Uterus (tissue), 4 donors: ENCODE data around the gene MED26. TPM values are rescaled to one million over a fixed set of nuclear protein-coding genes. Genes with fewer than 3 reads are reported as not detected.

Experiments used
- DNase-seq, 2 donors: peaks; one replicate each; pipeline ENCODE4 v3.0.0-alpha.2; 2019 to 2020
- H3K27ac ChIP-seq, 2 donors: fragments of 200-600 bp; sonication (generic); 1 replicate in 1 of 2; 2 replicates in 1 of 2; pipeline ENCODE4 v1.5.1; 2016 to 2018
- H3K27me3 ChIP-seq, 2 donors: fragments of 200-600 bp; sonication (generic); one replicate each; pipeline ENCODE4 v1.5.1; 2018 to 2019; ENCODE audit warnings: control low read depth in 1 of 2
- H3K36me3 ChIP-seq, 2 donors: fragments of 200-600 bp; sonication (generic); one replicate each; pipeline ENCODE4 v1.5.1; 2019; ENCODE audit warnings: control low read depth in 1 of 2
- H3K4me1 ChIP-seq, 2 donors: fragments of 200-600 bp; sonication (generic); one replicate each; pipeline ENCODE4 v1.5.1; 2018 to 2019; ENCODE audit warnings: control low read depth in 1 of 2
- H3K4me3 ChIP-seq, 2 donors: fragments of 200-600 bp; sonication (generic); 1 replicate in 1 of 2; 2 replicates in 1 of 2; pipeline ENCODE4 v1.5.1; 2018 to 2019; ENCODE audit warnings: mild to moderate bottlenecking in 1 of 2
- H3K9me3 ChIP-seq, 2 donors: fragments of 200-600 bp; sonication (generic); one replicate each; pipeline ENCODE4 v1.5.1; 2019; ENCODE audit warnings: control low read depth in 1 of 2
- CTCF ChIP-seq, 4 experiments: fragments of 200-600 bp in 2 of 4; fragments of 450-650 bp in 2 of 4; sonication (generic) in 2 of 4; IDR thresholded peaks; one replicate each; pipeline ENCODE4 v1.5.1; 2016 to 2019; ENCODE audit warnings: antibody characterized with exemption in 4 of 4, mild to moderate bottlenecking in 2 of 4, moderate library complexity in 1 of 4
- POLR2A ChIP-seq, 2 donors: fragments of 450-650 bp; IDR thresholded peaks; one replicate each; pipeline ENCODE4 v1.6.1; 2016; ENCODE audit warnings: antibody characterized with exemption in 2 of 2, mild to moderate bottlenecking in 1 of 2, moderate library complexity in 1 of 2
- intact Hi-C: fragments of 100-400 bp; cut with DNase I; formaldehyde crosslinking; loops from one replicate; pipeline ENCODE4 v1.15.1; 2023; ENCODE audit warnings: low total_unique reads
- total RNA-seq, 4 donors: library from RNA; depleted of rRNA in 3 of 4; stranded (reverse); fragments of >200 nt in 3 of 4; gene quantifications; one replicate each; pipeline versions ENCODE4 v1.1.0 to v1.2.4, GENCODE V29; 2014 to 2023
- donor health status: DM: yes; HTN: yes; CAD: no.

The MED26 gene
- total RNA-seq, 4 donors from 2014 or later: 1.5 to 13.5 (median 3.6) TPM

GRCh38 chr19:16581971-16582343 lies 46.0 kb downstream of the MED26 start:
- Histone ChIP-seq H3K27me3 (no peaks in the 10 kb centered on the region), H3K36me3 (no peaks in the 10 kb centered on the region), H3K4me3 (no peak overlapping the region), H3K9me3 (no peaks in the 10 kb centered on the region), H3K27ac (peak overlapping the region in 1 of 2 donors; percentile 24), H3K4me1 (peaks cover 0 to 15% of the 10 kb centered on the region in 2 donors)
- intact Hi-C loops: loop anchor here (5.0 kb wide), 1 partner anchor 45 kb away; the partner anchor contains the start of gene MED26
- DNase-seq: peak in 1 of 2 donors; percentile 46
- TF ChIP-seq POLR2A (IDR thresholded peaks at IDR 0.05): no peak
- TF ChIP-seq CTCF (IDR thresholded peaks at IDR 0.05): no peak

- no peaks in the 10 kb centered on the region for H3K9me3 ChIP-seq
- H3K27me3 ChIP-seq: no peaks in the 10 kb centered on the region
- TF ChIP-seq CTCF (IDR thresholded peaks at IDR 0.05): no peak
- no peak for TF ChIP-seq POLR2A (IDR thresholded peaks at IDR 0.05)
- intact Hi-C loops: loop anchor here (5.0 kb wide), 1 partner anchor 46 kb away; the partner anchor contains the start of gene MED26
- H3K4me3 ChIP-seq: no peak overlapping the region
- no peak for DNase-seq
- H3K27ac ChIP-seq: peak overlapping the region in 1 of 2 donors; percentile 24
- H3K4me1 ChIP-seq: peaks cover 0 to 14% of the 10 kb centered on the region in 2 donors
- no peaks in the 10 kb centered on the region for H3K36me3 ChIP-seq
Observed at GRCh38 chr19:16581145-16581970, 46.6 kb downstream of the MED26 start.

GRCh38 chr19:16579381-16579780 lies 48.6 kb downstream of the MED26 start:
- no peak overlapping the region for H3K27ac ChIP-seq
- H3K4me3 ChIP-seq: no peak overlapping the region
- H3K9me3 ChIP-seq: no peaks in the 10 kb centered on the region
- H3K36me3 ChIP-seq: no peaks in the 10 kb centered on the region
- peaks cover 0 to 14% of the 10 kb centered on the region in 2 donors for H3K4me1 ChIP-seq
- intact Hi-C loops: no loop called here
- no peaks in the 10 kb centered on the region for H3K27me3 ChIP-seq
- DNase-seq: no peak
- TF ChIP-seq CTCF (IDR thresholded peaks at IDR 0.05) (no peak), POLR2A (IDR thresholded peaks at IDR 0.05) (no peak)

DNA sequence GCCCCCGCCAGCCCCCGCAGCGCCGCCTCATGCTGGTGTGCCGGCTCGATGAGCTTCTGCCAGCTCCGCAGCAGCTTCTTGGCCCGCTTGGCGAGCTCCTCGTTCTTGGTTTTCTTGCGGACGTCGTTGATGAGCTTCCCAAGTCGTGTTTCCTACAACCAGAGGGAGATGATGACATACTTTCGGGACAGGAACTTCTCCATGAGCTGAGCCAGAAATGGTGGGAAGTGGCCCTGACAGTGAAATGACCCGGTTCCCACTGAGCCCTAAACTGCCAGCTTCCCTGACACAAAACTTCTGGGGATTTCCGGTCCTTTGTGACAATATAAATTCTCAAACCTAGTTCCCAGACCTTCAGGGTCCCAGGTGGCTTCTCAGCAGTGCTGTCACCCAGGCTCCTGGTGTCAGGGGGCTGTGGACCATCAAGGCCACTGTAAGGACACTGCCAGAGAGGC lies 50.4 kb downstream of the MED26 start:
- Histone ChIP-seq H3K4me1 (peaks cover 0 to 7% of the 10 kb centered on the region in 2 donors), H3K27me3 (no peaks in the 10 kb centered on the region), H3K27ac (no peak overlapping the region), H3K9me3 (no peaks in the 10 kb centered on the region), H3K4me3 (no peak overlapping the region), H3K36me3 (no peaks in the 10 kb centered on the region)
- TF ChIP-seq CTCF (IDR thresholded peaks at IDR 0.05) (no peak), POLR2A (IDR thresholded peaks at IDR 0.05) (no peak)
- no peak for DNase-seq
- intact Hi-C loops: no loop called here
